ENCODE measurements around the gene LARGE1.

LARGE1 gene

DNA sequence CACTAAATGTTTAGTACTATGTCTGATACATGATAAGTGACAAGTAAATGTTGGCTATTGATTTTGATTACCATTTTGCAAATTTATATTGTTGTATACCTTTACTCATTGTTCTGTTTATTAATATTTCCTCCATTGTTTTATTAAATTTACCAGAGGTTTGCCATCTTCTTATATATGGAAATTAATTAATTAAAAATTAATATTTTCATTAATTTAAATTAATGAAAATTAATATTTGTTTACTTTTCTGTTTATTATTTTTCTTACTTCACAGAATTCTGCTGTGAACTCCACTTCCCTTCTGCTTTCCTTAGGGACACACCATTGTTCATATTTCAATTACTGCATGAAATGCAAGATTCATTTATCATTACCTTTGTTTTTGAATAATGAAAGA lies 331.0 kb downstream of the LARGE1 start:
- no peak overlapping the region for H3K4me3 ChIP-seq (ENCODE audit: low read depth, low read length)
- TF ChIP-seq, protein P1, sequence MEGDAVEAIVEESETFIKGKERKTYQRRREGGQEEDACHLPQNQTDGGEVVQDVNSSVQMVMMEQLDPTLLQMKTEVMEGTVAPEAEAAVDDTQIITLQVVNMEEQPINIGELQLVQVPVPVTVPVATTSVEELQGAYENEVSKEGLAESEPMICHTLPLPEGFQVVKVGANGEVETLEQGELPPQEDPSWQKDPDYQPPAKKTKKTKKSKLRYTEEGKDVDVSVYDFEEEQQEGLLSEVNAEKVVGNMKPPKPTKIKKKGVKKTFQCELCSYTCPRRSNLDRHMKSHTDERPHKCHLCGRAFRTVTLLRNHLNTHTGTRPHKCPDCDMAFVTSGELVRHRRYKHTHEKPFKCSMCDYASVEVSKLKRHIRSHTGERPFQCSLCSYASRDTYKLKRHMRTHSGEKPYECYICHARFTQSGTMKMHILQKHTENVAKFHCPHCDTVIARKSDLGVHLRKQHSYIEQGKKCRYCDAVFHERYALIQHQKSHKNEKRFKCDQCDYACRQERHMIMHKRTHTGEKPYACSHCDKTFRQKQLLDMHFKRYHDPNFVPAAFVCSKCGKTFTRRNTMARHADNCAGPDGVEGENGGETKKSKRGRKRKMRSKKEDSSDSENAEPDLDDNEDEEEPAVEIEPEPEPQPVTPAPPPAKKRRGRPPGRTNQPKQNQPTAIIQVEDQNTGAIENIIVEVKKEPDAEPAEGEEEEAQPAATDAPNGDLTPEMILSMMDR (IDR thresholded peaks at IDR 0.05; ENCODE audit: low read depth, low read length), result no peak
- TF ChIP-seq, protein P2, sequence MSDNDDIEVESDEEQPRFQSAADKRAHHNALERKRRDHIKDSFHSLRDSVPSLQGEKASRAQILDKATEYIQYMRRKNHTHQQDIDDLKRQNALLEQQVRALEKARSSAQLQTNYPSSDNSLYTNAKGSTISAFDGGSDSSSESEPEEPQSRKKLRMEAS (IDR thresholded peaks at IDR 0.05; ENCODE audit: low read depth, low read length), result no peak
- TF ChIP-seq POLR2A (IDR thresholded peaks at IDR 0.05; ENCODE audit: extremely low read depth, insufficient read length), result no peak
- no peak for DNase-seq (ENCODE audit: low read depth)

DNA sequence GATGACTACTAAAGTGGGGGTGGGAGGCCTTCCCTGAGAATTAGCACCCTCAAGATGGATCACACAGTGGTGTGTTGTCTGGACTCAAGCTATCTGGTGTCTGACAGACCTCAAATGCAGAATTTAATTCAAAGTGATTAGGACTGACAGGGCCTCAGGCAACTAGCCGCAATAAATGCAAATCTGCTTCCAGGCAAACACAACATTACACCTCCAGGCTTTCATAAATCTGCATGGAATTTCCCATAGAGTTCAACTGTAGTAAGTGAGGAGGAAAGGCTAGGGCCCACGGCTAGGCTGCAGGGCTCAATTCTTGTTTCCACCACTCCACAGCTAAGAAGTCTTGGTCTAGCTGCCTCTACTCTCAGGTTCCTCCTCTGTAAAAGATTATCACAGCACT lies 331.4 kb downstream of the LARGE1 start:
- TF ChIP-seq MYC (IDR thresholded peaks at IDR 0.05; ENCODE audit: low read depth, low read length) (no peak), POLR2A (IDR thresholded peaks at IDR 0.05; ENCODE audit: extremely low read depth, insufficient read length) (no peak)
- TF ChIP-seq, protein P2 (IDR thresholded peaks at IDR 0.05; ENCODE audit: low read depth, low read length), result no peak
- TF ChIP-seq, protein P1 (IDR thresholded peaks at IDR 0.05; ENCODE audit: low read depth, low read length), result no peak
- no peak for DNase-seq (ENCODE audit: low read depth)

DNA sequence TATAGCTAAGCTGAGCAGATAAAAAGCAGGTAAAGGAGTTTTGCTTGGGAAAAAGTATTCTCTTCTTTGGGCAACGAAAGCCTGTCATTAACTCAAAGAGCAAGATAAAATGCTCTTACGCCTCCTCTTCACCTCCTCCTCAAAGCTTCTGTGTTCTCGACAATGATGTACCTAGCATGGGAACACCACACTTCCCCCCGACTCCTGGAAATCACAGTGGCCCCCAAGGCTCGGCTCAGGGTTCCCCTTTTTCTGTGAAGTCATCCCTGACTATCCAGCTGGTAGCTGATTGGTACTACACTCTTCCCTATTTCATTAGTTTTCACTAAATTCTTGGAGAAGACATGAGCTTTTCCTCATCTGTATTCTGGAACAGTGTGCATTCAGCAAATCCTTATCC lies 336.1 kb downstream of the LARGE1 start:
- TF ChIP-seq, protein P1 (IDR thresholded peaks at IDR 0.05; ENCODE audit: low read depth, low read length), result no peak
- no peak for TF ChIP-seq MYC (IDR thresholded peaks at IDR 0.05; ENCODE audit: low read depth, low read length)
- TF ChIP-seq, protein P2 (IDR thresholded peaks at IDR 0.05; ENCODE audit: low read depth, low read length), result no peak
- no peak for TF ChIP-seq POLR2A (IDR thresholded peaks at IDR 0.05; ENCODE audit: extremely low read depth, insufficient read length)
- no peak overlapping the region for H3K4me3 ChIP-seq (ENCODE audit: low read depth, low read length)

More for the DNA sequence above, 331.4 kb downstream of the LARGE1 start:
- H3K4me3 ChIP-seq (ENCODE audit: low read depth, low read length), result no peak overlapping the region

DNA sequence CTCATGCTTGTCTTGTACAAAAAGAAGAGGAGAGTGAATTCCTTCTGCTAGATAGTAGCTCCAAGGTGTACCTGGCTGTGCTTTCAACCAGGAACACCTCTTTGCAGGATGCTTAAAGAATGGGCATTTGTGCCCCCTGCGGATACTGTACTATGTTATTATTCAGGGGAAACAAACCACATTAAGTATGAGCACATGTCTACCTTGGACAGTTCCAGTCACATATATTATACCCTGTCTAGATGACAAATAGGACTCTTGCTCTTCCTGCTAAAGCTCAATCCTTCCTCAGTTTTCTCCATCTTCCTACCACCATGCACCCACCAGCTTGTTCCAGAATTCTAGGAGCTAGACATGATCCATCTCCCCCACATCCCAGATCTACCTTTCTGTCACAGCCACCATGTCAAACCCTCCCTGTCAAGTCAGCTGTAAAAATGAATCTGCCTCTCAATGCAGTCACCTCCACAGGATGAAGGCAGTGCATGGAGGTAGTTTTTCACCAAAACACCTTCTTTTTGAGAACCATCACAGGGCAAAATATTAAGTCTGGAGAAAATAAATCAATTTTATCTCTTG lies 337.4 kb downstream of the LARGE1 start:
- TF ChIP-seq MYC (IDR thresholded peaks at IDR 0.05; ENCODE audit: low read depth, low read length), result no peak
- no peak for TF ChIP-seq POLR2A (IDR thresholded peaks at IDR 0.05; ENCODE audit: extremely low read depth, insufficient read length)
- TF ChIP-seq, protein P2 (IDR thresholded peaks at IDR 0.05; ENCODE audit: low read depth, low read length), result peak; percentile 30; the same call in 1 of the 2 replicates
- H3K4me3 ChIP-seq (ENCODE audit: low read depth, low read length), result no peak overlapping the region
- DNase-seq (ENCODE audit: low read depth), result no peak

More for the DNA sequence above, 336.1 kb downstream of the LARGE1 start:
- no peak for DNase-seq (ENCODE audit: low read depth)

DNA sequence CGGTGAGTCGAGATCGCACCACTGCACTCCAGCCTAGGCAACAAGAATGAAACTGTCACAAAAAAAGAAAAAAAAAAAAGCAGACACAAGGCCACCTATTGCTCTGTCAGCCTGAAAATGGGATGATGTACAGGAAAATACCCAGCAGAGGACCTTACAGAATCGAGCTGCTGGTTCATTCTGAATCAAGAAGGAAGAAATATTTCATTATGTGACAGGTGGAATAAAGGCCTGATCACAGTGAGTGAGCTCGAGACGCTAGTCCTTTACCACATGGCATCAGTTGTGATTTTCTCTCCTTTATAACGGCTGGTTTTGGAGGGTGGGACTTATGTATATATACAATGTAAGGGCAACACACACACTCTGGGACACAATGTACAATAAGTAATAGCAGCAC lies 340.0 kb downstream of the LARGE1 start:
- DNase-seq (ENCODE audit: low read depth), result no peak
- TF ChIP-seq POLR2A (IDR thresholded peaks at IDR 0.05; ENCODE audit: extremely low read depth, insufficient read length) (no peak), MYC (IDR thresholded peaks at IDR 0.05; ENCODE audit: low read depth, low read length) (no peak)
- TF ChIP-seq, protein P1 (IDR thresholded peaks at IDR 0.05; ENCODE audit: low read depth, low read length), result no peak
- TF ChIP-seq, protein P2 (IDR thresholded peaks at IDR 0.05; ENCODE audit: low read depth, low read length), result no peak
- no peak overlapping the region for H3K4me3 ChIP-seq (ENCODE audit: low read depth, low read length)

DNA sequence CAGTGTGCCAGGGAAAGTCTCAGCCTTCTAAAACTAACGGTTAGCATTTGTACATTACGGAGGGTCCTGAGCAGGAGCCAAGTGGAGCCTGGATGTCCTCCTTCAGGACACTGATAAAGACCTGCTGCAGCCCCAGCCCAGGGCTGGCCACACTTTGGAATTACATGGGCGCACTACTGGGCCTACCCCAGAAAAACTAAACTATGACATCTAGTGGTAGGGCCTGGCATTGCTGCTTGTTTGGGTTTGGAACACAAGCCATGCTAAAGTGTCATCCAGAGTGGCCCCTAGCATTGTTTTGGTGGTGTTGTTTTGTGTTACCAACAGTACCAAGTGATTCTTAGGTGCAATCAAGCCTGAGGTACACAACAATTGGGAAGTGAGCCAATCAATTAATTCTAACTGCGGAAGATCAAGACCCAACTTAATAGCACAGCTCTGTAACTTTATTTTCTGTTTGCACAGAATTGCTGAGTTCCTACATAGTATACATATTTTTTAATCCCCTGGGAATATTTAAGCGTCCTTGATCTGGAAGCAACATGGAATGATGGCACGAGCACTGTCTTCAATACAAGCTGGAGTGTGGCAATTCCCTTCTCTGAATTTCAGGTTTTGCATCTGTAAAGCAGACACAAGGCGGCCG lies 340.7 kb downstream of the LARGE1 start:
- TF ChIP-seq, protein P1 (IDR thresholded peaks at IDR 0.05; ENCODE audit: low read depth, low read length), result peak; percentile 90
- TF ChIP-seq MYC (IDR thresholded peaks at IDR 0.05; ENCODE audit: low read depth, low read length), result no peak
- DNase-seq (ENCODE audit: low read depth), result peak; percentile 60
- H3K4me3 ChIP-seq (ENCODE audit: low read depth, low read length), result no peak overlapping the region

Data from NB4 (cell line).